ENCODE measurements around the gene FAM162A. TPM values are rescaled to one million over a fixed set of nuclear protein-coding genes. Genes with fewer than 3 reads are reported as not detected.

Gene FAM162A
- total RNA-seq, 1 donor from 2014 or later = 51.2 TPM

DNA sequence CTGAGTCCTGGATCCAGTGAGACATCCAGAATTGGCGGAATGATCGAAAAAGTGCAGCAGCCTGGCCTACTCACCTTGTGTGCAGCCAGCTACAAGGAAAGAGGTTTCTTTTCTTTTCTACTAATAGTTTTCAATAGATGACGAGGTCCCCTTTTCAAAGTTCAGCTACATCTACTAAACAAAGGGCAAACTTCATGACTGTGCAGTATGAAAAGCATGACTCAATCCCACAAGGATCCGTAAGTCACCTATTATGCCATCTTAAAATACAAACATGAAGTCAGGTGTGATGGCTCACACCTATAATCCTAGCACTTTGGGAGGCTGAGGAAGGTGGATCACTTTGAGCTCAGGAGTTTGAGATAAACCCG, 17.6 kb upstream of the FAM162A start:
- no peak for TF ChIP-seq CTCF (IDR thresholded peaks at IDR 0.05; ENCODE audit: unreplicated experiment)
- Mint-ChIP-seq H3K27ac (no peak overlapping the region), H3K4me1 (no peaks in the 10 kb centered on the region), H3K27me3 (ENCODE audit: low read depth) (no peaks in the 10 kb centered on the region), H3K9me3 (no peaks in the 10 kb centered on the region), H3K36me3 (peaks cover 23% of the 10 kb centered on the region), H3K4me3 (no peak overlapping the region)
- no peak for DNase-seq (ENCODE audit: low spot score in 2 of 2, unreplicated experiment in 2 of 2)

DNA sequence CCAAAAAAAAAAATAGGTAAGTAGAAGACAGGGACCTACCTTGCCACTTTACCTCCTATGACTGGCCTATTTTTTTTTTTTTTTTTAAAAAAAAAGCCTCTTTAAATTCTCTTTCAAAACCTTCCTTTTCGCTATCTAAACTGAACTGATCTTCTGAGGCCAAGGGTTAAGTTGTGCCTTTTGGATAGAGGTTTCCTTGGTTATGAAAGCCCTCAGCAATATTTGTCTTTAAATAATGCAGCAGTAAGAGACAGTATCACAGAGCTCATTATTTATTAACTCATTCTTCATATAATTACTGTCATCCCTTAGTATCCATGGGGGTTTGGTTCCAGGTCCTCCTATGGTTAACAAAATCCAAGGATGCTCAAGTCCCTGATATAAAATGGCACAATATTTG, 9.9 kb upstream of the FAM162A start:
- Mint-ChIP-seq H3K27ac (no peak overlapping the region), H3K4me1 (no peaks in the 10 kb centered on the region)
- TF ChIP-seq CTCF (IDR thresholded peaks at IDR 0.05; ENCODE audit: unreplicated experiment) = no peak

GRCh38 chr3:122377975-122378374, 6.0 kb upstream of the FAM162A start:
- Mint-ChIP-seq H3K9me3 (no peaks in the 10 kb centered on the region), H3K27me3 (ENCODE audit: low read depth) (no peaks in the 10 kb centered on the region), H3K27ac (no peak overlapping the region), H3K4me3 (no peak overlapping the region), H3K36me3 (peaks cover 3% of the 10 kb centered on the region), H3K4me1 (peaks cover 9% of the 10 kb centered on the region)
- no peak for DNase-seq (ENCODE audit: low spot score in 2 of 2, unreplicated experiment in 2 of 2)
- TF ChIP-seq CTCF (IDR thresholded peaks at IDR 0.05; ENCODE audit: unreplicated experiment) = no peak

More for the DNA sequence above, 9.9 kb upstream of the FAM162A start:
- no peaks in the 10 kb centered on the region for H3K27me3 Mint-ChIP-seq (ENCODE audit: low read depth)
- peaks cover 11% of the 10 kb centered on the region for H3K36me3 Mint-ChIP-seq
- no peak for DNase-seq (ENCODE audit: low spot score in 2 of 2, unreplicated experiment in 2 of 2)
- H3K9me3 Mint-ChIP-seq = no peaks in the 10 kb centered on the region
- H3K4me3 Mint-ChIP-seq = no peak overlapping the region

GRCh38 chr3:122382888-122383666, 905 bp upstream of the FAM162A start, which contains the start of gene MIX23:
Gene MIX23 (minus strand): TSS chr3:122383231. CDS start chr3:122383224, 7 bp downstream.
- Mint-ChIP-seq H3K9me3 (no peaks in the 10 kb centered on the region), H3K27me3 (ENCODE audit: low read depth) (no peaks in the 10 kb centered on the region), H3K4me3 (peak within 1 kb of the TSS; percentile 90), H3K4me1 (peaks cover 27% of the 10 kb centered on the region), H3K27ac (peak within 1 kb of the TSS; percentile 92), H3K36me3 (peaks cover 8% of the 10 kb centered on the region)
- peak; percentile 44 to 76 for DNase-seq (ENCODE audit: low spot score in 2 of 2, unreplicated experiment in 2 of 2)
- TF ChIP-seq CTCF (IDR thresholded peaks at IDR 0.05; ENCODE audit: unreplicated experiment) = no peak

DNA sequence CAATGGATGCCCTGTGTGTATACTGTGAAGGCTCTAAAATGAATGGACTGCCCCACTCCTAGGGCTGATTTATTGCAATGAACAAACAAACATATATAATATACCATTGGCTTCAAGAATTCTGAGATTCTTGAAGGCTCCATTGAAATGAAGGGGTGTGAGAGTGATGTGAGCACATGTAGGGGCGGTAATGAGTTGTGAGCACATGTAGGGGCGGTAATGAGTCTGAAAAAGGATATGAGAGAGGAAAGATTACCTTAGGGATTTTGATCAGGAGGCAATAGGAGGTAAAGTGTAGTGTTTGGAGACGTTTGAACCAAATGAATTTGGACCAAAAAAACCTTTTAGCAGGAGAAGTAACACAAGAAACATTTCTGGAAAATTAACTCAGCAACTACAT, 3.7 kb downstream of the FAM162A start:
- no peak for TF ChIP-seq CTCF (IDR thresholded peaks at IDR 0.05; ENCODE audit: unreplicated experiment)
- no peaks in the 10 kb centered on the region for H3K9me3 Mint-ChIP-seq
- H3K27ac Mint-ChIP-seq = no peak overlapping the region
- DNase-seq (ENCODE audit: low spot score in 2 of 2, unreplicated experiment in 2 of 2) = no peak
- no peaks in the 10 kb centered on the region for H3K27me3 Mint-ChIP-seq (ENCODE audit: low read depth)
- peaks cover 20% of the 10 kb centered on the region for H3K4me1 Mint-ChIP-seq
- H3K36me3 Mint-ChIP-seq = peaks cover 11% of the 10 kb centered on the region
- no peak overlapping the region for H3K4me3 Mint-ChIP-seq

Measured in mesothelial cell of epicardium (in vitro differentiated cells).